ENCODE results near the gene SCNN1G.

SCNN1G gene

GRCh38 chr16:23175651-23176050, 6.9 kb upstream of the SCNN1G start:
- in situ Hi-C loops (cut with MboI; ENCODE audit: low pct_unique_long_range_greater_than_20kb, low sequenced_read_pairs, unreplicated experiment): no loop called here
- no peak for TF ChIP-seq CTCF (IDR thresholded peaks at IDR 0.05; ENCODE audit: extremely low read depth, insufficient read depth, missing control alignments)
- no peak for DNase-seq (ENCODE audit: low spot score)

DNA sequence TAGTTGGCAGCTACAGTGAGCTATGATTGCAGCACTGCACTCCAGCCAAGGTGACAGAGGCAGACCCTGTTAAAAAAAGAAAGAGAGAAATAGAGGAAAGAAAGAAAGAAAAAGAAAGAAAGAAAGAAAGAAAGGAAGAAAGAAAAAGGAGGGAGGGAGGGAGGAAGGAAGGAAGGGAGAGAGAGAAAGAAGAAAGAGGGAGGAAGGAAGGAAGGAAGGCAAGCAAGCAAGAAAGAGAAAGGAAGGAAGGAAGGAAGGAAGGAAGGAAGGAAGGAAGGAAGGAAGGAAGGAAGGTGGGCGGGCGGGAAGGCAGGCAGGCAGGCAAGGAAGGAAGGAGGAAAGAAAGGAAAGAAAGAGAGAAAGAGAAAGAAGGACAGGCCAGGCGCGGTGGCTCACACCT, 1.0 kb upstream of the SCNN1G start:
- in situ Hi-C loops (cut with MboI; ENCODE audit: low pct_unique_long_range_greater_than_20kb, low sequenced_read_pairs, unreplicated experiment): loop anchor here (10.0 kb wide), 1 partner anchor 253 kb away; no protein-coding TSS in a partner anchor
- no peak for TF ChIP-seq CTCF (IDR thresholded peaks at IDR 0.05; ENCODE audit: extremely low read depth, insufficient read depth, missing control alignments)
- DNase-seq (ENCODE audit: low spot score): no peak

GRCh38 chr16:23182206-23182678, 303 bp upstream of the SCNN1G start:
- peak; percentile 95 for DNase-seq (ENCODE audit: low spot score)
- peak; percentile 100 for TF ChIP-seq CTCF (IDR thresholded peaks at IDR 0.05; ENCODE audit: extremely low read depth, insufficient read depth, missing control alignments)
- in situ Hi-C loops (cut with MboI; ENCODE audit: low pct_unique_long_range_greater_than_20kb, low sequenced_read_pairs, unreplicated experiment): loop anchor here (10.0 kb wide), 1 partner anchor 253 kb away; no protein-coding TSS in a partner anchor

GRCh38 chr16:23183543-23183862, 958 bp downstream of the SCNN1G start:
- no peak for TF ChIP-seq CTCF (IDR thresholded peaks at IDR 0.05; ENCODE audit: extremely low read depth, insufficient read depth, missing control alignments)
- no peak for DNase-seq (ENCODE audit: low spot score)
- in situ Hi-C loops (cut with MboI; ENCODE audit: low pct_unique_long_range_greater_than_20kb, low sequenced_read_pairs, unreplicated experiment): loop anchor here (10.0 kb wide), 1 partner anchor 251 kb away; no protein-coding TSS in a partner anchor

DNA sequence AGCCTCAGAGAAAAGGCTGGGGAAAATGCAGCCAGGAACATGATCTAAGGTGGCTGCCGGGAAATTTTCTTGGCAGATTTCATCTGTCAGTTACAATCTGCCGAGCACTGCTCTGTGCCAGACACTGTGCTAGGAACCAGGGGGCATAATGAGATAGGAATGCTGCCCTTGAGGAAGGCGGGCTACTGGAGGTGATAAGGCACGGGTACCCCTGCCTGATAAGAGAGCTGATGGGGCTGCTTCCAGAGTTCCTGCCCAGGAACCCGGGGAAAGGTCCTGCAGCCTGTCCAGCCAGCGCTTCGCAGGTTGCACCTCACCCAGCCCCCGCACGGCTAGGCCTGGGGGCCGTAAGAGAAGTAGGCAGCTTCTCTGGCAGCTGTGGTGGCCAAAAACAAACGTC, 3.1 kb downstream of the SCNN1G start:
- no peak for DNase-seq (ENCODE audit: low spot score)
- no peak for TF ChIP-seq CTCF (IDR thresholded peaks at IDR 0.05; ENCODE audit: extremely low read depth, insufficient read depth, missing control alignments)
- in situ Hi-C loops (cut with MboI; ENCODE audit: low pct_unique_long_range_greater_than_20kb, low sequenced_read_pairs, unreplicated experiment): loop anchor here (10.0 kb wide), 1 partner anchor 249 kb away; no protein-coding TSS in a partner anchor

- TF ChIP-seq CTCF (IDR thresholded peaks at IDR 0.05; ENCODE audit: extremely low read depth, insufficient read depth, missing control alignments): no peak
- no peak for DNase-seq (ENCODE audit: low spot score)
- in situ Hi-C loops (cut with MboI; ENCODE audit: low pct_unique_long_range_greater_than_20kb, low sequenced_read_pairs, unreplicated experiment): loop anchor here (10.0 kb wide), 1 partner anchor 249 kb away; no protein-coding TSS in a partner anchor
These were observed 3.6 kb downstream of the SCNN1G start for GRCh38 chr16:23186171-23186570.
